B cell (primary cell): ENCODE results near the gene AP1G1.

Experiments used
- EZH2 ChIP-seq: IDR thresholded peaks from 2 replicates; pipeline ENCODE4 v1.6.1; 2012; ENCODE audit warnings: borderline replicate concordance, low read depth, mild to moderate bottlenecking, moderate library complexity, low read length; ENCODE audit not compliant: insufficient read depth, poor library complexity, severe bottlenecking
- TF ChIP-seq, protein P1 (sequence below): fragments of 200-600 bp; IDR thresholded peaks from one replicate; pipeline ENCODE4 v1.8.0; 2022; ENCODE audit warnings: antibody characterized with exemption, mild to moderate bottlenecking

DNA sequence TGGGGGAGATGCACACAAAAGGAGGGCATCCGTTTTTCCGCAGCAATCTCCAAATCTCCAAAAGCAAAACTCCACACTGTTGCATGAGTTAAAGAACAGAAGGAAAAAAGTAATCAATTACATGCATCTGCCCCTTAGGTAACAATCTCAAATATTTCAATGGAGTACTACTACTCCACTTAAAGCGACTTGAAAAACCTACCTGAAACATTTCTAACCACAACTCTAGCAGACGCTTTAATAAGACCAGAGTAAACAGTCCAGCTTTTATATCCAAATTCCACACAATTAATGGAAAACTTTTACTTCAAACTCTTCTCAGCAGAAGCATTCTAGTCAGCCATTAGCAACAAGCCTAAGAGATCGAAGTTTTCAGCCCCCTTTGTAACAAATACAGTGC, 29.9 kb downstream of the AP1G1 start:
- TF ChIP-seq, protein P1, sequence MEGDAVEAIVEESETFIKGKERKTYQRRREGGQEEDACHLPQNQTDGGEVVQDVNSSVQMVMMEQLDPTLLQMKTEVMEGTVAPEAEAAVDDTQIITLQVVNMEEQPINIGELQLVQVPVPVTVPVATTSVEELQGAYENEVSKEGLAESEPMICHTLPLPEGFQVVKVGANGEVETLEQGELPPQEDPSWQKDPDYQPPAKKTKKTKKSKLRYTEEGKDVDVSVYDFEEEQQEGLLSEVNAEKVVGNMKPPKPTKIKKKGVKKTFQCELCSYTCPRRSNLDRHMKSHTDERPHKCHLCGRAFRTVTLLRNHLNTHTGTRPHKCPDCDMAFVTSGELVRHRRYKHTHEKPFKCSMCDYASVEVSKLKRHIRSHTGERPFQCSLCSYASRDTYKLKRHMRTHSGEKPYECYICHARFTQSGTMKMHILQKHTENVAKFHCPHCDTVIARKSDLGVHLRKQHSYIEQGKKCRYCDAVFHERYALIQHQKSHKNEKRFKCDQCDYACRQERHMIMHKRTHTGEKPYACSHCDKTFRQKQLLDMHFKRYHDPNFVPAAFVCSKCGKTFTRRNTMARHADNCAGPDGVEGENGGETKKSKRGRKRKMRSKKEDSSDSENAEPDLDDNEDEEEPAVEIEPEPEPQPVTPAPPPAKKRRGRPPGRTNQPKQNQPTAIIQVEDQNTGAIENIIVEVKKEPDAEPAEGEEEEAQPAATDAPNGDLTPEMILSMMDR = no peak
- no peak for TF ChIP-seq EZH2
